ENCODE data around the gene ESR1. TPM values are rescaled to one million over a fixed set of nuclear protein-coding genes. Genes with fewer than 3 reads are reported as not detected.
"Not testable (repeated sequence)": the region's sequence is repeated elsewhere in the genome, so short reads cannot be mapped to it uniquely, and the experiment has no call there.

The ESR1 gene
- total and polyA plus RNA-seq, 9 of the 15 experiments (the other 6 are each of a cell fraction or from before 2014, with no cell fraction given), result 0.03 to 0.27 (median 0.08) TPM; not detected in 1

DNA sequence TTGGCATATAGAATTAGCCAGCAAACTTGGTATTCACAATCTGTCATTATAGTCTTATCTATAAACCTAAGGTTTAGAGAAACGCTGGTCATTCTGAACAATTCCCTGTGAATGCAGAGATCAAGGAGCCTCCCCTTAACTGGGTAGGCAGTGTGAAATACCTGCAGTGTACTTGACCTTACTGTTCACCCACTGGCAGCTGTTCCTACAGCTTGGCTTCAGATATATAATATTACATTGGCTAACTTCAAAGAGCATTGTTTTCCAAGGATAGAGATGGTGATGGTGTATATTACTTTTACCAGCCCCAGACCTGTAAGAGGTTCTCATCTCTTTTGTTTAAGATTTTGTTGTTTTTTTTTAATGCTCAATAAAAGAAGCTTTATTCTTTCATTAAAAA, 168.3 kb downstream of the ESR1 start:
- in situ Hi-C loops (cut with MboI) (no loop called here), intact Hi-C loops (cut with micrococcal nuclease) (no loop called here)
- DNase-seq (ENCODE audit: extremely low read depth in 1 of 4, low spot score in 3 of 4) (no peak), FAIRE-seq (no peak), ATAC-seq (no peak)
- H3K4me1 ChIP-seq (replicated peaks in 1 of 2; ENCODE audit: control insufficient read depth in 2 of 2, insufficient read depth in 2 of 2, low read length in 2 of 2), result no peaks in the 10 kb centered on the region
- ChIA-PET CTCF (ENCODE audit: low intra/inter-chr PET ratio) (no interaction called here), POLR2A (no interaction called here)
- H3K9me3 ChIP-seq (replicated peaks; ENCODE audit: control insufficient read depth, insufficient read depth, low read depth, low read length), result no peaks in the 10 kb centered on the region; the same call in 1 of the 2 replicates
- H4K20me1 ChIP-seq (replicated peaks; ENCODE audit: control insufficient read depth, insufficient read depth, low read length), result no peaks in the 10 kb centered on the region
- H3K9me1 ChIP-seq (ENCODE audit: control insufficient read depth, insufficient read depth, low read length), result no peaks in the 10 kb centered on the region
- H3K4me2 ChIP-seq (ENCODE audit: insufficient read depth, low read length), result no peak overlapping the region
- H3K9ac ChIP-seq (ENCODE audit: insufficient read depth in 1 of 2, low read depth in 2 of 2, low read length in 2 of 2), result no peak overlapping the region
- H2AFZ ChIP-seq (ENCODE audit: low read depth, low read length), result no peak overlapping the region
- no TSS peak for BruUV-seq (replicated peaks)
- H3K4me3 ChIP-seq, result no peak overlapping the region
- H3K79me2 ChIP-seq (ENCODE audit: control insufficient read depth, insufficient read depth, low read length), result no peaks in the 10 kb centered on the region
- H3K36me3 ChIP-seq (ENCODE audit: control insufficient read depth, insufficient read depth, low read length), result no peaks in the 10 kb centered on the region
- H3K27me3 ChIP-seq (ENCODE audit: control insufficient read depth in 2 of 2, insufficient read depth in 2 of 2, low read length in 2 of 2), result no peaks in the 10 kb centered on the region
- no peak overlapping the region for H3K27ac ChIP-seq (ENCODE audit: extremely low read depth, low read depth, low read length)
- WGBS (ENCODE audit: insufficient coverage, low coverage, missing lambda C conversion rate), result 0% methylated on average over 1 of the region's 1 CpG
- TF ChIP-seq, protein P1, sequence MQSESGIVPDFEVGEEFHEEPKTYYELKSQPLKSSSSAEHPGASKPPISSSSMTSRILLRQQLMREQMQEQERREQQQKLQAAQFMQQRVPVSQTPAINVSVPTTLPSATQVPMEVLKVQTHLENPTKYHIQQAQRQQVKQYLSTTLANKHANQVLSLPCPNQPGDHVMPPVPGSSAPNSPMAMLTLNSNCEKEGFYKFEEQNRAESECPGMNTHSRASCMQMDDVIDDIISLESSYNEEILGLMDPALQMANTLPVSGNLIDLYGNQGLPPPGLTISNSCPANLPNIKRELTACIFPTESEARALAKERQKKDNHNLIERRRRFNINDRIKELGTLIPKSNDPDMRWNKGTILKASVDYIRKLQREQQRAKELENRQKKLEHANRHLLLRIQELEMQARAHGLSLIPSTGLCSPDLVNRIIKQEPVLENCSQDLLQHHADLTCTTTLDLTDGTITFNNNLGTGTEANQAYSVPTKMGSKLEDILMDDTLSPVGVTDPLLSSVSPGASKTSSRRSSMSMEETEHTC (IDR thresholded peaks at IDR 0.05), result no peak
- no peak for TF ChIP-seq MTF1 (CRISPR knock-in tag; IDR thresholded peaks at IDR 0.05; ENCODE audit: borderline replicate concordance)
- TF ChIP-seq, protein P2, sequence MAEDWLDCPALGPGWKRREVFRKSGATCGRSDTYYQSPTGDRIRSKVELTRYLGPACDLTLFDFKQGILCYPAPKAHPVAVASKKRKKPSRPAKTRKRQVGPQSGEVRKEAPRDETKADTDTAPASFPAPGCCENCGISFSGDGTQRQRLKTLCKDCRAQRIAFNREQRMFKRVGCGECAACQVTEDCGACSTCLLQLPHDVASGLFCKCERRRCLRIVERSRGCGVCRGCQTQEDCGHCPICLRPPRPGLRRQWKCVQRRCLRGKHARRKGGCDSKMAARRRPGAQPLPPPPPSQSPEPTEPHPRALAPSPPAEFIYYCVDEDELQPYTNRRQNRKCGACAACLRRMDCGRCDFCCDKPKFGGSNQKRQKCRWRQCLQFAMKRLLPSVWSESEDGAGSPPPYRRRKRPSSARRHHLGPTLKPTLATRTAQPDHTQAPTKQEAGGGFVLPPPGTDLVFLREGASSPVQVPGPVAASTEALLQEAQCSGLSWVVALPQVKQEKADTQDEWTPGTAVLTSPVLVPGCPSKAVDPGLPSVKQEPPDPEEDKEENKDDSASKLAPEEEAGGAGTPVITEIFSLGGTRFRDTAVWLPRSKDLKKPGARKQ (CRISPR knock-in tag; IDR thresholded peaks at IDR 0.05), result no peak
- TF ChIP-seq RUNX1 (IDR thresholded peaks at IDR 0.05; ENCODE audit: low read depth), result no peak
- no peak for TF ChIP-seq PRPF4 (IDR thresholded peaks at IDR 0.05; ENCODE audit: insufficient read depth, low read depth, low read length, poor library complexity, severe bottlenecking)
- TF ChIP-seq TBL1XR1 (IDR thresholded peaks at IDR 0.05; ENCODE audit: low read length in 2 of 2), result no peak
- TF ChIP-seq, protein P3, sequence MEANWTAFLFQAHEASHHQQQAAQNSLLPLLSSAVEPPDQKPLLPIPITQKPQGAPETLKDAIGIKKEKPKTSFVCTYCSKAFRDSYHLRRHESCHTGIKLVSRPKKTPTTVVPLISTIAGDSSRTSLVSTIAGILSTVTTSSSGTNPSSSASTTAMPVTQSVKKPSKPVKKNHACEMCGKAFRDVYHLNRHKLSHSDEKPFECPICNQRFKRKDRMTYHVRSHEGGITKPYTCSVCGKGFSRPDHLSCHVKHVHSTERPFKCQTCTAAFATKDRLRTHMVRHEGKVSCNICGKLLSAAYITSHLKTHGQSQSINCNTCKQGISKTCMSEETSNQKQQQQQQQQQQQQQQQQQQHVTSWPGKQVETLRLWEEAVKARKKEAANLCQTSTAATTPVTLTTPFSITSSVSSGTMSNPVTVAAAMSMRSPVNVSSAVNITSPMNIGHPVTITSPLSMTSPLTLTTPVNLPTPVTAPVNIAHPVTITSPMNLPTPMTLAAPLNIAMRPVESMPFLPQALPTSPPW (CRISPR knock-in tag; IDR thresholded peaks at IDR 0.05), result no peak
- TF ChIP-seq ZNF77 (CRISPR knock-in tag; IDR thresholded peaks at IDR 0.05), result no peak

DNA sequence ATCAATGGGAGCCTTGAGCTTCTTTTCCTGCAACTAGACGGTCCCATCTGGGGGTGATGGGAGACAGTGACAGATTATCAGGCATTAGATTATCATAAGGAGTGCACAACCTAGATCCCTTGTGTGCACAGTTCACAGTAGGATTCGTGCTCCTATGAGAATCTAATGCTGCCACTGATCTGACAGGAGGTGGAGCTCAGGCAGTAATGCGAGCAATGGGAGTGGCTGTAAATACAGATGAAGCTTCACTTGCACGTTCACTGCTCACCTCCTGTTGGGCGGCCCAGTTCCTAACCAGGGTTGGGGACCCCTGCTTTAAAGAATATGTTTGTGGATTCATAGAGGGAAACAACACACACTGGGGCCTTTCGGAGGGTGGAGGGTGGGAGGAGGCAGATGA, 180.7 kb downstream of the ESR1 start:
- H3K27ac ChIP-seq (ENCODE audit: extremely low read depth, low read depth, low read length); H3K4me1 ChIP-seq (replicated peaks in 1 of 2; ENCODE audit: control insufficient read depth in 2 of 2, insufficient read depth in 2 of 2, low read length in 2 of 2); H3K36me3 ChIP-seq (ENCODE audit: control insufficient read depth, insufficient read depth, low read length); DNase-seq (ENCODE audit: extremely low read depth in 1 of 4, low spot score in 3 of 4); H2AFZ ChIP-seq (ENCODE audit: low read depth, low read length); BruUV-seq (replicated peaks); H3K9me1 ChIP-seq (ENCODE audit: control insufficient read depth, insufficient read depth, low read length); H3K9ac ChIP-seq (ENCODE audit: insufficient read depth in 1 of 2, low read depth in 2 of 2, low read length in 2 of 2); H3K4me3 ChIP-seq; FAIRE-seq; H3K4me2 ChIP-seq (ENCODE audit: insufficient read depth, low read length); in situ Hi-C loops (cut with MboI); intact Hi-C loops (cut with micrococcal nuclease); ATAC-seq; CTCF ChIA-PET (ENCODE audit: low intra/inter-chr PET ratio); H3K79me2 ChIP-seq (ENCODE audit: control insufficient read depth, insufficient read depth, low read length); H3K9me3 ChIP-seq (replicated peaks; ENCODE audit: control insufficient read depth, insufficient read depth, low read depth, low read length); H3K27me3 ChIP-seq (ENCODE audit: control insufficient read depth in 2 of 2, insufficient read depth in 2 of 2, low read length in 2 of 2); POLR2A ChIA-PET; H4K20me1 ChIP-seq (replicated peaks; ENCODE audit: control insufficient read depth, insufficient read depth, low read length): not testable (repeated sequence)
- WGBS (ENCODE audit: insufficient coverage, low coverage, missing lambda C conversion rate), result under 1% methylated on average over 6 of the region's 6 CpGs
